ENCODE data around the gene C5orf47. TPM values are rescaled to one million over a fixed set of nuclear protein-coding genes. Genes with fewer than 3 reads are reported as not detected.

C5orf47 gene
- total and polyA plus RNA-seq, 7 donors = 0.01 to 0.49 (median 0.14) TPM; not detected in 2

DNA sequence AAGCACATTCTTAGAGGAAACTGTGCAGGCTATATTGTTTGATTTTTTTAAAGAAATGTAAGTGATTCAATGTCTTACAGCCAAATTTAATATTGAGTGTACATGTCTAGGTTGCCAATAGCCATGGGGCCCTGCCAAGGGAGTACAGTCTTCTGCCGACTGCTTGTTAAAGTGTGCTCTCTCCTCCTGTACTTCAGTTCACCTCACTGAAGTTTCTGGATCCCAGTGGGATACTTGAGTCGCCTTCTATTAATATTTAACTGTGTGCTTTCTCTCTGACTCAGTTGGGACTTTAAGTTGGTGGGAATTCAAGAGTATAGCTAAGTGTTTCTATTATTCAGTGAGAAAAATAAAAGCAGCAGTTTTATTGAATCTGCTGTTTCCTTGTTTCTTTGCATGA lies 44.5 kb upstream of the C5orf47 start:
- no peaks in the 10 kb centered on the region for H3K27me3 ChIP-seq (ENCODE audit: insufficient read depth in 3 of 3, low read length in 2 of 3)
- 20 to 42% (median 23%) methylated on average over 2 of the region's 2 CpGs for WGBS, 3 donors
- DNase-seq = no peak
- peak overlapping the region; percentile 65 for H3K27ac ChIP-seq
- no peaks in the 10 kb centered on the region for H3K9me3 ChIP-seq
- intact Hi-C loops (cut with DNase I) = no loop called here
- H3K4me1 ChIP-seq = peaks cover 55% of the 10 kb centered on the region
- TF ChIP-seq, protein P1, sequence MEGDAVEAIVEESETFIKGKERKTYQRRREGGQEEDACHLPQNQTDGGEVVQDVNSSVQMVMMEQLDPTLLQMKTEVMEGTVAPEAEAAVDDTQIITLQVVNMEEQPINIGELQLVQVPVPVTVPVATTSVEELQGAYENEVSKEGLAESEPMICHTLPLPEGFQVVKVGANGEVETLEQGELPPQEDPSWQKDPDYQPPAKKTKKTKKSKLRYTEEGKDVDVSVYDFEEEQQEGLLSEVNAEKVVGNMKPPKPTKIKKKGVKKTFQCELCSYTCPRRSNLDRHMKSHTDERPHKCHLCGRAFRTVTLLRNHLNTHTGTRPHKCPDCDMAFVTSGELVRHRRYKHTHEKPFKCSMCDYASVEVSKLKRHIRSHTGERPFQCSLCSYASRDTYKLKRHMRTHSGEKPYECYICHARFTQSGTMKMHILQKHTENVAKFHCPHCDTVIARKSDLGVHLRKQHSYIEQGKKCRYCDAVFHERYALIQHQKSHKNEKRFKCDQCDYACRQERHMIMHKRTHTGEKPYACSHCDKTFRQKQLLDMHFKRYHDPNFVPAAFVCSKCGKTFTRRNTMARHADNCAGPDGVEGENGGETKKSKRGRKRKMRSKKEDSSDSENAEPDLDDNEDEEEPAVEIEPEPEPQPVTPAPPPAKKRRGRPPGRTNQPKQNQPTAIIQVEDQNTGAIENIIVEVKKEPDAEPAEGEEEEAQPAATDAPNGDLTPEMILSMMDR (IDR thresholded peaks at IDR 0.05) = no peak
- H3K4me3 ChIP-seq = no peak overlapping the region
- peak; percentile 25 to 73 (median 70) for ATAC-seq
- H3K36me3 ChIP-seq (ENCODE audit: insufficient read depth in 1 of 2, low read depth in 1 of 2) = peaks cover 7 to 48% of the 10 kb centered on the region in 2 donors

DNA sequence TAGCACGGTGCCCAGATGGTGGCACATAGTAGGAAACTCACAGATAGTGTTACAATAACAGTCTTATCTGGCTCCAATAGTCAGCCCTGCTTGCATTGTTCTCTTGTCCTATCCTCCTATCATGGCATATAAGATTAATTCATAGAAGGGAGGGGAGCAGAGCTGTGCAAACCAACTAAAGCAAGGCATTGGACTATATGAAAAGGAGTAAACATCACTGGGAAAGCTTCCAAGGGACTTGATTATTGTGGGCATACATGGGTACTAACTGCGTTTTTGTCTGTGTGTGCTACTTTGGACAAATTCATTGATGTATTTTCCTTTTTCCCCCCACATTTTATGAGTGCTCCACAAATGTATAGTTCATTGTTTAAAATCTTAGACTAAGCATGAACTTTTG lies 43.8 kb upstream of the C5orf47 start:
- DNase-seq (no peak), ATAC-seq (no peak)
- Histone ChIP-seq H3K4me1 (peaks cover 49% of the 10 kb centered on the region), H3K9me3 (no peaks in the 10 kb centered on the region), H3K36me3 (ENCODE audit: insufficient read depth in 1 of 2, low read depth in 1 of 2) (peaks cover 7 to 54% of the 10 kb centered on the region in 2 donors), H3K4me3 (no peak overlapping the region), H3K27ac (peak overlapping the region; percentile 65), H3K27me3 (ENCODE audit: insufficient read depth in 3 of 3, low read length in 2 of 3) (no peaks in the 10 kb centered on the region)
- TF ChIP-seq, protein P1 (IDR thresholded peaks at IDR 0.05) = no peak
- intact Hi-C loops (cut with DNase I) = no loop called here
- 59 to 79% (median 65%) methylated on average over 2 of the region's 2 CpGs for WGBS, 3 donors

DNA sequence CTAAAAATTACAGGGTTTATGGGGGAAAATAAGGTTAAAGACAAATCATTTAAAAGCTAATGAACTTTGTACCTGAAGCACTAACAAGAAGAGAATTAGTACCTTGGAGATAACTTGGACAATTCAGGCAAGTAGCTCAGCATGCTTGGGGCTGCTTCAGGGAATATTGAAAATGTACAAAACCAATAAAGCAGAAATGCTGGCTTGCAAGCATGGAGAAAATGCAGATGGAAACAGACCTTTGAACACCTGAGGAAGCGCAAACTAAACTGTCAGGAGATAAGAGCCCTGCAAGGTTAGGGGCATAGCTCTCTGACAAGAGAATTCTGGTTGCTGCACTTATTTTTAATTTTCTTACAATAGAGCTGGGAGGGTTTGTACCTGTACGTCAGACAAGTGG lies 42.6 kb upstream of the C5orf47 start:
- H3K9me3 ChIP-seq = no peaks in the 10 kb centered on the region
- TF ChIP-seq, protein P1 (IDR thresholded peaks at IDR 0.05) = no peak
- no peaks in the 10 kb centered on the region for H3K27me3 ChIP-seq (ENCODE audit: insufficient read depth in 3 of 3, low read length in 2 of 3)
- H3K4me1 ChIP-seq = peaks cover 37% of the 10 kb centered on the region
- WGBS, 3 donors = 96 to 98% (median 97%) methylated on average over 2 of the region's 2 CpGs
- no peak for ATAC-seq
- no peak for DNase-seq
- H3K4me3 ChIP-seq = no peak overlapping the region
- H3K36me3 ChIP-seq (ENCODE audit: insufficient read depth in 1 of 2, low read depth in 1 of 2) = peaks cover 7 to 66% of the 10 kb centered on the region in 2 donors
- intact Hi-C loops (cut with DNase I) = no loop called here
- H3K27ac ChIP-seq = peak overlapping the region; percentile 15

DNA sequence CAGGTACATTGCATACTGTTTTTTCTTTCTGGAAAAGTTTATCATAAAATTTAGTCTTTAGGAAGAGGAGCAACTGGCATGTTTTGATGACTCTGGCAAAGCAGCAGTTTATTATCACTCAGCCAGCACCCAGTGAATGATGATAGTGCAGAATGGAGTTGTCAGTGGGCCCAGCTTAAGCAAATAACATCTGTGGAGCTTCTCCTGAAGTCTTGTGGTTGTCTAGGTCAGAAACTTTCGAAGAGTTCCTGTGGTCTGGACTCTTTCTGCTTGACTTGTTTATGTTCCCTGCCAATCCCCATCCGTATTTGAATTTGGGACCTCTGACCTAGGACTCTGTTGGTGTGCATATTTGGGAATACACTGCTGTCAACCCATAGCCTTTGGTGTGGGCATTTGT lies 38.1 kb upstream of the C5orf47 start:
- Histone ChIP-seq H3K36me3 (ENCODE audit: insufficient read depth in 1 of 2, low read depth in 1 of 2) (peaks cover 7 to 94% of the 10 kb centered on the region in 2 donors), H3K27ac (peak overlapping the region; percentile 28), H3K4me1 (peaks cover 17% of the 10 kb centered on the region), H3K9me3 (no peaks in the 10 kb centered on the region), H3K27me3 (ENCODE audit: insufficient read depth in 3 of 3, low read length in 2 of 3) (no peaks in the 10 kb centered on the region), H3K4me3 (no peak overlapping the region)
- TF ChIP-seq, protein P1 (IDR thresholded peaks at IDR 0.05) = no peak
- ATAC-seq (no peak), DNase-seq (no peak)
- intact Hi-C loops (cut with DNase I) = no loop called here
- WGBS, 3 donors = 83 to 90% (median 87%) methylated on average over 2 of the region's 2 CpGs

DNA sequence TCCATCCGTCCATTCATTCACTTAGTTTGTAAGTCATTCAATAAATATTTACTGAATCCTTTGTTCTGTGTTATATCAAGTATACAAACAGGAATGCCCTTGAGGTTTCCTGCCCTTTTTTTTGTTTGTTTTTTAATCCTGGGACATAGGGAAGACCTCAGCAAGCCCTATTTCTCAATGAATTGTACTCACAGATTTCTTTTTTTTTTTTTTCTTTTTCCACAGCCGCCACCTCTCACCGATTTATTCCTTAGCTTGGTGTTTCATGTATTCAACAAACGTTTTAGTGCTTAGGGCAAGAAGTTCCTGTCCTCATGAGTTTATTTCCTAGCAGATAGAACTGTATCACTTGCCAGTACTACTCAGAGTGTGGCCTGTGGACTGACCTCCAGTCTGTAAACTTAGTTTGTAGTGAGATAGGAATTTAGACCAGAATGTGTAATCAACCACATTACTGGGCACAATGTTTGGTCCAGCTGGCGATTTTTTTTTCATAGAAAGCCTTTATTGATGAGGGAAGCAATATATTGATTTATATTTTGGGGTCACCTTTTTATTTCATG lies 35.4 kb upstream of the C5orf47 start:
- DNase-seq (no peak), ATAC-seq (peak in 3 of 4 donors; percentile 31 to 40 (median 38))
- intact Hi-C loops (cut with DNase I) = no loop called here
- TF ChIP-seq, protein P1 (IDR thresholded peaks at IDR 0.05) = no peak
- H3K4me1 ChIP-seq = peaks cover 19% of the 10 kb centered on the region
- H3K27me3 ChIP-seq (ENCODE audit: insufficient read depth in 3 of 3, low read length in 2 of 3) = no peaks in the 10 kb centered on the region
- H3K36me3 ChIP-seq (ENCODE audit: insufficient read depth in 1 of 2, low read depth in 1 of 2) = peaks cover 7 to 93% of the 10 kb centered on the region in 2 donors
- H3K9me3 ChIP-seq = no peaks in the 10 kb centered on the region
- H3K27ac ChIP-seq = peak overlapping the region; percentile 91
- 72 to 80% (median 76%) methylated on average over 5 of the region's 5 CpGs for WGBS, 3 donors
- no peak overlapping the region for H3K4me3 ChIP-seq

Measured in psoas muscle (tissue), 8 donors.